H1 (cell line): ENCODE measurements around the gene PPP2R3C. TPM values are rescaled to one million over a fixed set of nuclear protein-coding genes. Genes with fewer than 3 reads are reported as not detected.
A peak's percentile ranks its signal among the peaks of the same experiment; 100 is the strongest.

ENCODE experiments used
- BRCA1 ChIP-seq: IDR thresholded peaks from 2 replicates; pipeline ENCODE4 v1.6.1; 2012; ENCODE audit warnings: low read depth, low read length, improper control_type of control experiment
- CBX8 ChIP-seq: fragments of 300-800, 300-1000 bp; sonication (generic); IDR thresholded peaks from 2 replicates; pipeline ENCODE4 v1.7.1; 2016; ENCODE audit warnings: low read depth, low read length, borderline replicate concordance
- CEBPB ChIP-seq: IDR thresholded peaks from 2 replicates; pipeline ENCODE4 v1.6.1; 2012; ENCODE audit warnings: low read depth, low read length
- CREB1 ChIP-seq: IDR thresholded peaks from 2 replicates; pipeline ENCODE4 v1.6.1; 2012; ENCODE audit warnings: inconsistent platforms
- EGR1 ChIP-seq: IDR thresholded peaks from 2 replicates; pipeline ENCODE4 v1.6.1; 2011; ENCODE audit warnings: low read depth, low read length, borderline replicate concordance
- FOSL1 ChIP-seq: IDR thresholded peaks from 2 replicates; pipeline ENCODE4 v1.6.1; 2011; ENCODE audit warnings: mild to moderate bottlenecking, low read depth, low read length, moderate library complexity; ENCODE audit not compliant: insufficient read depth
- GABPA ChIP-seq: IDR thresholded peaks from 2 replicates; pipeline ENCODE4 v1.6.1; 2011; ENCODE audit warnings: mild to moderate bottlenecking, low read length, moderate library complexity, borderline replicate concordance; ENCODE audit not compliant: insufficient read depth
- JUN ChIP-seq: IDR thresholded peaks from 2 replicates; pipeline ENCODE4 v1.6.1; 2011; ENCODE audit warnings: low read depth, mild to moderate bottlenecking, improper control_type of control experiment, low read length
- JUND ChIP-seq: IDR thresholded peaks from 2 replicates; pipeline ENCODE4 v1.6.1; 2011; ENCODE audit warnings: mild to moderate bottlenecking, improper control_type of control experiment, low read length
- POLR2A ChIP-seq, 2 experiments: IDR thresholded peaks; 1 replicate in 1 of 2; 2 replicates in 1 of 2; pipeline ENCODE4 v1.6.1; 2011; ENCODE audit warnings: low read depth in 2 of 2, low read length in 2 of 2, mild to moderate bottlenecking in 2 of 2; ENCODE audit errors: control extremely low read depth in 1 of 2
- RBBP5 ChIP-seq: IDR thresholded peaks from 2 replicates; pipeline ENCODE4 v1.7.1; 2012; ENCODE audit warnings: low read depth, mild to moderate bottlenecking, inconsistent platforms, low read length, moderate library complexity, borderline replicate concordance
- RNF2 ChIP-seq: fragments of 200-900, 300-1000 bp; sonication (generic); IDR thresholded peaks from 2 replicates; pipeline ENCODE4 v1.7.1; 2016; ENCODE audit warnings: borderline replicate concordance, low read depth, mild to moderate bottlenecking, antibody characterized with exemption, low read length; ENCODE audit not compliant: poor library complexity, severe bottlenecking; ENCODE audit errors: missing control alignments
- RXRA ChIP-seq: IDR thresholded peaks from 2 replicates; pipeline ENCODE4 v1.6.1; 2011; ENCODE audit warnings: low read depth, mild to moderate bottlenecking, low read length, moderate library complexity; ENCODE audit not compliant: insufficient read depth
- SIRT6 ChIP-seq: IDR thresholded peaks from one replicate; pipeline ENCODE4 v1.7.1; 2012; ENCODE audit warnings: low read length, inconsistent platforms
- TAF7 ChIP-seq: optimal IDR thresholded peaks from 2 replicates; pipeline ENCODE3; 2011; ENCODE audit warnings: low read depth, mild to moderate bottlenecking, inconsistent platforms, low read length, moderate library complexity, borderline replicate concordance
- TBP ChIP-seq: IDR thresholded peaks from 2 replicates; pipeline ENCODE4 v1.6.1; 2011; ENCODE audit warnings: low read depth, low read length, improper control_type of control experiment
- TEAD4 ChIP-seq: IDR thresholded peaks from 2 replicates; pipeline ENCODE4 v1.6.1; 2012; ENCODE audit warnings: low read depth, low read length, inconsistent platforms, mixed read lengths
- YY1 ChIP-seq: IDR thresholded peaks from 2 replicates; pipeline ENCODE4 v1.6.1; 2011; ENCODE audit warnings: low read depth, mild to moderate bottlenecking, low read length
- polyA plus RNA-seq, 7 experiments: library from polyadenylated mRNA; depleted of rRNA in 3 of 7; stranded (reverse) in 5 of 7; unstranded in 2 of 7; fragments of >200 nt in 5 of 7; fragments of 200-250 nt in 2 of 7; gene quantifications; 1 replicate in 5 of 7; 2 replicates in 1 of 7; 4 replicates in 1 of 7; pipeline versions ENCODE4 v1.2.1 to v1.2.3, GENCODE V29; 2011 to 2013; ENCODE audit warnings: missing spikeins in 2 of 7, mixed read lengths in 2 of 7
- total RNA-seq: library from RNA; stranded (reverse); fragmentation: NEBNext Ultra II Directional; extraction: Animal tissue kit (Norgen Biotek cat#: 25700); gene quantifications from 2 replicates; pipeline ENCODE4 v1.2.1, GENCODE V29; 2021
- TF ChIP-seq, protein P1 (sequence below): IDR thresholded peaks from 2 replicates; pipeline ENCODE4 v1.6.1; 2012; ENCODE audit warnings: low read length, inconsistent platforms

The PPP2R3C gene
- total and polyA plus RNA-seq, 2 of the 8 experiments (the other 6 are each of a cell fraction or from before 2014, with no cell fraction given), result 7.1 to 26.7 TPM

DNA sequence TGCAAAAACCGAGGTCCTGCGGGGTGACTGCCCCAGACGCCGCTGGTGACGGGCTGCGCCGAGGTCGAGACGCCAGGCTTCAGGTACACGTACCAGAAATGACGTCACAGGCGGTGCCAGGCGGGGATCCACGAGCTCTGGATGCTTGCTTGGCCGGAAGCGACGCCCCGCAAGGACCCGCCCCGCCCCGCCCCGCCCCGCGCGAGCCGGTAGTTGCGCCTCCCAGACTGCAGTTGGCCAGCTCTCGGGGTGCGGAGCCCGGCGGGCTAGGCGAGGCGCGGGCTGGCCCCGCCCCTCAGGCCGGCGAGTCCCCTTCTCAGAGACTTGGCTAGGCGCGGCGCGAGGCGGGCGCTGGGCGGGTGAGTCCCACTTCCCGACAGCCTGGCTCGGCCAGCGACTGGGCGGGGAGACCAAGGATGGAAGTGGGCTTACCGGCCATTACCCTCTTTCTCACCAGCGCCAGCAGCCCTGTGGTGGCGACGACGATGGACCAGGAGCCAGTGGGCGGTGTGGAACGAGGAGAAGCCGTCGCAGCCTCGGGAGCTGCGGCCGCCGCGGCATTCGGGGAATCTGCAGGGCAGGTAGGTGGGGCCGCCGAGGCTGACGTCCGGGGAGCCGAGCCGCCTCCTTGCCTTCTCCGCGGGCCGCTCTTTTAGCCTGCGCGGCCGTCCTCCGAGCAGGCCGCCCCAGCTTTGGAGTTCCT, 75.6 kb downstream of the PPP2R3C start, which contains the start of gene FAM177A1 (continued):
- TF ChIP-seq JUN (no peak), TBP (peak; percentile 61; the same call in 1 of the 2 replicates), BRCA1 (no peak), EGR1 (no peak), GABPA (no peak), YY1 (peak; percentile 22; the same call in 1 of the 2 replicates), SIRT6 (no peak), CREB1 (peak; percentile 92), CBX8 (no peak), RBBP5 (peak; percentile 81; the same call in 1 of the 2 replicates), RXRA (no peak), JUND (peak; percentile 83; the same call in 1 of the 2 replicates), RNF2 (no peak), CEBPB (no peak), FOSL1 (no peak), TAF7 (no peak), TEAD4 (0 out of 2 replicates have a peak, but pooled peaks have one; percentile 3), POLR2A (IDR thresholded peaks at IDR 0.05; ENCODE audit: control extremely low read depth in 1 of 2, low read depth in 2 of 2, low read length in 2 of 2) (peak; percentile 75 to 86)
- TF ChIP-seq, protein P1, sequence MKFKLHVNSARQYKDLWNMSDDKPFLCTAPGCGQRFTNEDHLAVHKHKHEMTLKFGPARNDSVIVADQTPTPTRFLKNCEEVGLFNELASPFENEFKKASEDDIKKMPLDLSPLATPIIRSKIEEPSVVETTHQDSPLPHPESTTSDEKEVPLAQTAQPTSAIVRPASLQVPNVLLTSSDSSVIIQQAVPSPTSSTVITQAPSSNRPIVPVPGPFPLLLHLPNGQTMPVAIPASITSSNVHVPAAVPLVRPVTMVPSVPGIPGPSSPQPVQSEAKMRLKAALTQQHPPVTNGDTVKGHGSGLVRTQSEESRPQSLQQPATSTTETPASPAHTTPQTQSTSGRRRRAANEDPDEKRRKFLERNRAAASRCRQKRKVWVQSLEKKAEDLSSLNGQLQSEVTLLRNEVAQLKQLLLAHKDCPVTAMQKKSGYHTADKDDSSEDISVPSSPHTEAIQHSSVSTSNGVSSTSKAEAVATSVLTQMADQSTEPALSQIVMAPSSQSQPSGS, result no peak
